Left renal pelvis (tissue), 4 donors: ENCODE data around the gene SMOC1. TPM values are rescaled to one million over a fixed set of nuclear protein-coding genes. Genes with fewer than 3 reads are reported as not detected.

Experiments
- DNase-seq, 4 donors: peaks; one replicate each; pipeline ENCODE4 v3.0.0-alpha.2; 2013; ENCODE audit warnings: low read depth in 4 of 4, low spot score in 3 of 4
- polyA plus RNA-seq, 4 donors: library from polyadenylated mRNA; unstranded; fragments of 120-200 nt; gene quantifications; one replicate each; pipeline ENCODE4 v1.2.1, GENCODE V29; 2013; ENCODE audit not compliant: insufficient read length in 4 of 4

SMOC1 gene
- polyA plus RNA-seq = 1 to 10 TPM; 1.6 to 2.4 (median 2.2) TPM

GRCh38 chr14:69879175-69880043 lies at the start of gene SMOC1:
Gene SMOC1, plus strand, starts transcription at chr14:69879416. Its CDS starts 263 bp downstream, at chr14:69879679.
- no peak for DNase-seq

DNA sequence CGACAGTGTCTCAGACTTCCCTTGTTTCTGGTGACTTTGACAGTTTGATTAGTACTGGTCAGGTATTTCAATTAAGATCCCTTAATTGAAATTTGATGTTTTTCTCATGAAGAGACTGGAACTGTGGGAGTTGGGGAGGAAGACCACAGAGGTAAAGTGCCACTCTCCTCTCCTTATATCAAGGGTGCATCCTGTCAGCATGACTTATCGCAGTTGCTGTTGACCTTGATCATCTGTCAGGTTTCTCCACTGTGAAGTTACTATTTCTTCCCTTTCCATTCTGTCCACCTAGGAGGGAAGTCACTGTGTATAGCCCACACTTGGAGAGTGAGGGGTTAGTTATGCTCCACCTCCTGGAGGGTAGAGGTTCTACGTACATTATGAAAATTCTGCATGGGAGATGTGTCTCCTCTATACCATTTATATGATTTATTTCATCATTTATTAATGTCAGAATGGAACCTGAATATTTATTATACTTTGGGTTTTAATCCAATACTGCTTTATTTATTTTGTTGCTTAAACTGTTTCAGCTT lies 40.3 kb upstream of the SMOC1 start:
- DNase-seq = no peak

- no peak for DNase-seq
Measured at GRCh38 chr14:69839661-69840060, 39.6 kb upstream of the SMOC1 start.

GRCh38 chr14:69841656-69842055 lies 37.6 kb upstream of the SMOC1 start:
- no peak for DNase-seq

DNA sequence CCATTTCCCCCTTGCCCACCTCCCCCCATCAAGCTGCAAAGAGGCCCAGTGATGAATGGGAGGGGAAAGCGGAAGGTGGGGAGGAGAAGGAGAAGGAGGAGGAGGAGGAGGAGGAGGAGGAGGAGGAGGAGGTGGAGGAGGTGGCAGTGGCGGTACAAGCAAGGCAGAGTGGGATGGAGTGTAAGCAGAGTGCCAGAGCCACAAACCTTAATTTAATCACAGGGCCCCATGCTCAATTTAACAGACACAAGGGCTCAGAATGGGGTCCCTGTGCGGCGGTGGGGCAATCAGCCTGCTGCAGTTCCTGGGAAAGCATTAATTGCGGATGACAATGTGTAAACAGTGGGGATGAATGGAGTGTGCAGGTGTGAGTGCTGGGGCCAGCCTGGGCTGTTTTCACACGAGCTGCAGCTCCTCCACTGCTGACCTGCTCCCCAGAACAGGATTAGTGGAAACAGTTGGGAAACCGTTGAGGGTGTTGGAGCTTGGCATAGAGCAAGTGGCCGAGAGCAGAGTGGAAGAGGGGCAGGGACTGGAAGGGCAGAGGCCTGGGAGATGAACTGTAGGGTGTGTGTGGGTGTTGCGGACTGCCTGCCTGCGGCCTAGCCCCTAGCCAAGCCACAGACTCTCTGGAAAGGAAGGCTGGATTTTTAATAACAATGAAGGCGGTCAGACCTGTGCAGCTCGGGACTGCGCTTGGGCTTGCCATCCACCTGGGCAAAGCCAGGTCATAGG lies 36.4 kb upstream of the SMOC1 start:
- no peak for DNase-seq

GRCh38 chr14:69844171-69844570 lies 35.0 kb upstream of the SMOC1 start:
- DNase-seq = no peak

GRCh38 chr14:69845050-69845581 lies 34.1 kb upstream of the SMOC1 start:
- DNase-seq = no peak

- DNase-seq = no peak
Measured at GRCh38 chr14:69845787-69846186, 33.4 kb upstream of the SMOC1 start.

DNA sequence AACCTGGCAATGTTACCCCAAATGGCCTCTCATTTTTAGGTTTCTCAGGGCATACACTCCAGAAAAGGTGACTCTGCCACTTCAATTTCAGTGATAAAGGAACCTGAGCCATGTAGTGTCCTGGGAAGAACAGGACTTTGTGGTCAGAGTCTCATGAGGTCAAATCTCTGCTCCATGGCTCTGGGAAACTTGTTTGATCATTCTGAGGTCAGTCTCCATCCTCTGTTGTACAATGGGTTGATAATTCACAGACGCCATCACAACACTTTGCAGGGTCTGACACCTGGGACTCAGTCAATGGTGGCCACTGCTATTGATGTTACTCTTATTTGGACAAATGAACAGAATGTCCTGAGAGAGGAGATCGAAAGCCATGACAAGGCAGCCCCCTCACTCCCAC lies 31.1 kb upstream of the SMOC1 start:
- no peak for DNase-seq

GRCh38 chr14:69848903-69849391 lies 30.3 kb upstream of the SMOC1 start:
- DNase-seq = no peak

- no peak for DNase-seq
Measured at GRCh38 chr14:69850086-69850735, 29.0 kb upstream of the SMOC1 start.

GRCh38 chr14:69850736-69851112 lies 28.5 kb upstream of the SMOC1 start:
- DNase-seq = no peak

DNA sequence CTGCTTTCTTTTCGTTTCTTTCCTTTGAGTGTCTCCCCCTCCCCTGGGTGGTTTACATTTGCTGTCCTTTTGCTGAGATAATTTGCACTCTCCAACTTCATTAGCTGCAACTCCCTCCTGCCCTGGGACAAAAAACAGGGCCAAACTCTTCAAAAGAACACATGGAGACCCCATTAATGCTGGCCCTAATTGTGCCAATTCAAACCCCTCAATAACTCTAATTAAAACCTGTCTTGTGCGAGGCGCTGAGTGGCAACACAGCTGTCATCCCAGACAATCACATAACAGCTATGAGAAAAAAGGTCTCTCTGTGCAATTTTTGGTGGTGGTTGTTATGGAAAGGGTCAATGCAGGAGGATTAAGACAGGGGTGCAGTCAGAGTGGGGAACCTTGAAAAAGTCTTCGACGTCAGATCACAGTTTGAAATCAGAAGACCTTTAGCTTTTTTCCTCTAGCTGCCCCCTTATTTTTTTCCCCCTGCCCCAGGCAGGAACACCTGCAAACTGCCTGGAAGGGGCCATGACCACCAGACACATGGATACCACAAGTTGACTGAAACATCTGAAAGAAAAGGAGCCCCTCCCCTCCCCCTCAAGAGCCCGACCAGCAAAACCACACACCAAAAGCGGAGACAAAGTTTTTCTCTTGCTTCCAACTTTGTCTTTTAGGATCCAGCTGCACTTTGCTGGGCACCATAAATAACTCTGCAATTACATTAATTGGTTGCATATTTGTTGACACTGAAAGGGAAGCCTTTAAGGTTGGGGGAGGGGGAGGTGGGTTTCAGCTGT lies 26.5 kb upstream of the SMOC1 start:
- DNase-seq = no peak

- DNase-seq = no peak
Measured at GRCh38 chr14:69853774-69854173, 25.4 kb upstream of the SMOC1 start.

DNA sequence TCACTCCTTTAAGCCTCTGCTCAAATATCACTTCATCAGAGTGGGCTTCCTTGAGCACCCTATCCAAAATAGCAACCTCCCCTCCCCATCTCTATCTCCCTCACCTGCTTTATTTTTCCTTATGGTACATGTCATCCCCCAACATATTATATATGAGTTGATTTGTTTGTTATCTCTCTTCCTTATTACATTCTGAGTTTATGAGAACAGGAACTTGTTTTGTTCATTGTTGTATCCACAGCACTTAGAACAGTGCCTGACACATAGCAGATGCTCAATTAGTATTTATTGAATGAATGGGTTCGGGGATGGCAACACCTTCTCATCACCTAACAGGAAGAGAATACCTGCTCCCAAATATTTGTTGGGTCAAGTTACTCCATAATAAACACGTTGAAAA lies 24.6 kb upstream of the SMOC1 start:
- DNase-seq = no peak

GRCh38 chr14:69855180-69855832 lies 23.9 kb upstream of the SMOC1 start:
- no peak for DNase-seq

- DNase-seq = no peak
Measured at GRCh38 chr14:69858801-69859200, 20.4 kb upstream of the SMOC1 start.

DNA sequence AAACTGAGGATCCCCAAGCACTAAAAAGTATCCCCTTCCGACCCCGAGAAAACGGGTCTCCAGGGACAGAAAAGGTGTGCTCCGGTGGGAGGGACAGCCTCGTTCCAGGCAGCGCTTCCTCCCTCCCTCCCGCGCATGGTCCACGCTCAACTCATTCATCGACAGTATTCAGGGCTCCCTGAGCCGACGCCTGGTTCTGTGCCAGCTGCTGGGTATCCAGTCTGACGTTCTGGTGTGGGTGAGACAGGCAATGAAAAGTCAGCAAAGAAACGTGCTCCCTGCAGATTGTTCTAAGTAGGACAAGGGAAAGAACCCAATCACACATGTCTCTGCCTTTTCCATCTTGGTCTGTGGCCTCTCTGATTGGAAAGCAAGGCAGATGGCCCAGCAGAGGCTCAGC lies 19.6 kb upstream of the SMOC1 start:
- DNase-seq = no peak

- no peak for DNase-seq
Measured at GRCh38 chr14:69860221-69860620, 19.0 kb upstream of the SMOC1 start.
